Measurements from ENCODE around the gene PRICKLE2. TPM values are rescaled to one million over a fixed set of nuclear protein-coding genes. Genes with fewer than 3 reads are reported as not detected.

The PRICKLE2 gene
- polyA plus RNA-seq, 3 donors: not detected

DNA sequence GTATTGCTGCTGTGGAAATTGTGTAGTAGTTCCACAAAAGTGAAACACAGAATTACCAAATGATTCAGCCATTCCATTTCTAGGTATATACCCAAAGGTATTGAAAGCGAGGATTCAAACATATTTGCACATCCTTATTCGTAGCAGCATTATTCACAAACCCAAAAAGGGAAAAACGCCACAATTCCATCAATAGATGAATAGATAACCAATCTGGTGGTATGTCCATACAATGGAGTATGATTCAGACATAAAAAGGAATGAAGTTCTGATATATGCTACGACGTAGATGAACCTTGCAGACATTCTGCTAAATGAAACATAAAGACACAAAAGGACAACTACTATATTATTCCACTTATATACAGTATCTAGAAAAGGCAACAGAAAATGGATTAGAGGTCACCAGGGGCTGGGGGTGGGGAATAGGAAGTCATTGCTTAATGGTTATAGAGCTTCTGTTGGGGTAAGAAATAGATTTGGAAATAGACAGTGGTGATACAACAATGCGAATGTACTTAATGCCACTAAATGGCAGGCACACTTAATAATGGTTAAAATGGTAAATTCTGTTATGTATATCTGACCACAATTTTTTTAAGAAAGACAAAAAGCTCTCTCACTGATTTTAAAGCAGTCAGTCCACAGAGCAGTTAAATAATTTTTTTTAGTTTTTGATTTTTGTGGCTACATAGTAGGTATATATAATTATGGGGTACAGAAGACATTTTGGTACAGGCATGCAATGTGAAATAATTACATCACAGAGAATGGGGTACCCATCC is 150.2 kb downstream of the PRICKLE2 start:
- H3K27ac Mint-ChIP-seq: no peak overlapping the region
- peaks cover 0 to 6% (median 0%) of the 10 kb centered on the region in 7 donors for H3K9me3 Mint-ChIP-seq
- Histone ChIP-seq H3K4me3 (replicated peaks in 1 of 3; ENCODE audit: low read depth in 2 of 3, low read length in 3 of 3) (no peak overlapping the region), H2AFZ (ENCODE audit: insufficient read depth, low read depth, low read length, poor library complexity, severe bottlenecking) (no peak overlapping the region), H3K27me3 (ENCODE audit: control insufficient read depth in 2 of 2, insufficient read depth in 2 of 2, low read length in 2 of 2) (no peaks in the 10 kb centered on the region), H3K36me3 (replicated peaks in 1 of 2; ENCODE audit: control insufficient read depth in 1 of 2, insufficient read depth in 2 of 2, low read length in 2 of 2) (no peaks in the 10 kb centered on the region), H4K20me1 (ENCODE audit: insufficient read depth, low read length) (no peaks in the 10 kb centered on the region), H3K4me2 (replicated peaks; ENCODE audit: extremely low read depth, low read length, poor library complexity, severe bottlenecking) (no peak overlapping the region), H3K79me2 (ENCODE audit: insufficient read depth, low read length) (no peaks in the 10 kb centered on the region), H3K27ac (ENCODE audit: low read depth in 1 of 2, low read length in 2 of 2) (no peak overlapping the region), H3K9me3 (replicated peaks in 1 of 2; ENCODE audit: control insufficient read depth in 1 of 2, insufficient read depth in 1 of 2, low read length in 2 of 2) (no peaks in the 10 kb centered on the region), H3K4me1 (ENCODE audit: control insufficient read depth in 1 of 2, insufficient read depth in 2 of 2, low read length in 2 of 2) (no peaks in the 10 kb centered on the region), H3K9ac (ENCODE audit: insufficient read depth, low read length, poor library complexity, severe bottlenecking) (no peak overlapping the region)
- no peaks in the 10 kb centered on the region for H3K36me3 Mint-ChIP-seq
- intact Hi-C loops (cut with micrococcal nuclease): no loop called here
- no peak overlapping the region for H3K4me3 Mint-ChIP-seq
- WGBS (ENCODE audit: insufficient coverage): no CpG with 5 or more reads among the region's 6 CpGs
- DNase-seq: no peak
- TF ChIP-seq, protein P1, sequence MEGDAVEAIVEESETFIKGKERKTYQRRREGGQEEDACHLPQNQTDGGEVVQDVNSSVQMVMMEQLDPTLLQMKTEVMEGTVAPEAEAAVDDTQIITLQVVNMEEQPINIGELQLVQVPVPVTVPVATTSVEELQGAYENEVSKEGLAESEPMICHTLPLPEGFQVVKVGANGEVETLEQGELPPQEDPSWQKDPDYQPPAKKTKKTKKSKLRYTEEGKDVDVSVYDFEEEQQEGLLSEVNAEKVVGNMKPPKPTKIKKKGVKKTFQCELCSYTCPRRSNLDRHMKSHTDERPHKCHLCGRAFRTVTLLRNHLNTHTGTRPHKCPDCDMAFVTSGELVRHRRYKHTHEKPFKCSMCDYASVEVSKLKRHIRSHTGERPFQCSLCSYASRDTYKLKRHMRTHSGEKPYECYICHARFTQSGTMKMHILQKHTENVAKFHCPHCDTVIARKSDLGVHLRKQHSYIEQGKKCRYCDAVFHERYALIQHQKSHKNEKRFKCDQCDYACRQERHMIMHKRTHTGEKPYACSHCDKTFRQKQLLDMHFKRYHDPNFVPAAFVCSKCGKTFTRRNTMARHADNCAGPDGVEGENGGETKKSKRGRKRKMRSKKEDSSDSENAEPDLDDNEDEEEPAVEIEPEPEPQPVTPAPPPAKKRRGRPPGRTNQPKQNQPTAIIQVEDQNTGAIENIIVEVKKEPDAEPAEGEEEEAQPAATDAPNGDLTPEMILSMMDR (IDR thresholded peaks at IDR 0.05): no peak
- H3K4me1 Mint-ChIP-seq: peaks cover 4% of the 10 kb centered on the region
- peaks cover 4 to 7% (median 4%) of the 10 kb centered on the region in 3 donors for H3K27me3 Mint-ChIP-seq (ENCODE audit: low read depth in 3 of 3)

DNA sequence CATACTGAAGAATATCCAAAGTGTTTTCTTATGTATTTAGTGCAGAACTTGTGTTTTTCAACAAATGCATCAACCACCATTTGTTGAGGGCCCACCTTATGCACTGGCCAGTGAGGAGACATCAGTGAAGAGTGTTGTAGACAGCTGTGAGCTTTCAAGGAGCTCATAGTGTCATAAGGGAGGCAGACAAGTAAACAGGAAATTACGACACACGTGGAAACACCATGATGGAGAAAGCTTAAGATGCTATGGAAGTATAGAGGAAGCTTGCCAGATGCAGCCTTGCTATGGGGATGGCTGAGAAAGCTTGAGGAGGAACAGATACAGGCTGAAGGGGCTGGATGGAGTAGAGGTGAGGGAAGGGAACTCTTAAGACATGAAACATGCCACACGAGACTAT is 151.2 kb downstream of the PRICKLE2 start:
- H3K9me3 ChIP-seq (replicated peaks in 1 of 2; ENCODE audit: control insufficient read depth in 1 of 2, insufficient read depth in 1 of 2, low read length in 2 of 2): no peaks in the 10 kb centered on the region
- intact Hi-C loops (cut with micrococcal nuclease): no loop called here
- H3K9ac ChIP-seq (ENCODE audit: insufficient read depth, low read length, poor library complexity, severe bottlenecking): no peak overlapping the region
- 45% methylated on average over 2 of the region's 3 CpGs for WGBS (ENCODE audit: insufficient coverage)
- H3K27ac Mint-ChIP-seq: peak overlapping the region in 1 of 7 donors; percentile 17
- H3K4me1 Mint-ChIP-seq: peaks cover 4% of the 10 kb centered on the region
- no peak overlapping the region for H2AFZ ChIP-seq (ENCODE audit: insufficient read depth, low read depth, low read length, poor library complexity, severe bottlenecking)
- peaks cover 4 to 14% (median 7%) of the 10 kb centered on the region in 3 donors for H3K27me3 Mint-ChIP-seq (ENCODE audit: low read depth in 3 of 3)
- no peak overlapping the region for H3K4me2 ChIP-seq (replicated peaks; ENCODE audit: extremely low read depth, low read length, poor library complexity, severe bottlenecking)
- peaks cover 0 to 6% (median 0%) of the 10 kb centered on the region in 7 donors for H3K9me3 Mint-ChIP-seq
- DNase-seq: peak in 1 of 3 donors; percentile 31
- no peak overlapping the region for H3K4me3 ChIP-seq (replicated peaks in 1 of 3; ENCODE audit: low read depth in 2 of 3, low read length in 3 of 3)
- no peaks in the 10 kb centered on the region for H3K36me3 Mint-ChIP-seq
- no peaks in the 10 kb centered on the region for H3K27me3 ChIP-seq (ENCODE audit: control insufficient read depth in 2 of 2, insufficient read depth in 2 of 2, low read length in 2 of 2)
- no peak overlapping the region for H3K27ac ChIP-seq (ENCODE audit: low read depth in 1 of 2, low read length in 2 of 2)
- no peaks in the 10 kb centered on the region for H4K20me1 ChIP-seq (ENCODE audit: insufficient read depth, low read length)
- no peaks in the 10 kb centered on the region for H3K79me2 ChIP-seq (ENCODE audit: insufficient read depth, low read length)
- H3K4me1 ChIP-seq (ENCODE audit: control insufficient read depth in 1 of 2, insufficient read depth in 2 of 2, low read length in 2 of 2): no peaks in the 10 kb centered on the region
- H3K4me3 Mint-ChIP-seq: no peak overlapping the region
- no peaks in the 10 kb centered on the region for H3K36me3 ChIP-seq (replicated peaks in 1 of 2; ENCODE audit: control insufficient read depth in 1 of 2, insufficient read depth in 2 of 2, low read length in 2 of 2)
- TF ChIP-seq, protein P1 (IDR thresholded peaks at IDR 0.05): no peak

Measured in CD14-positive monocyte (primary cell).